Stomach smooth muscle (tissue), 2 donors: ENCODE results near the gene UFD1.

Source experiments
- H3K27ac ChIP-seq: one replicate; pipeline ENCODE4 v1.7.0; 2013; ENCODE audit warnings: mild to moderate bottlenecking, low read length, inconsistent platforms
- H3K27me3 ChIP-seq, 2 donors: one replicate each; pipeline ENCODE4 v1.7.0; 2013; ENCODE audit warnings: low read length in 2 of 2; ENCODE audit not compliant: insufficient read depth in 2 of 2, control insufficient read depth in 1 of 2
- H3K36me3 ChIP-seq, 2 donors: one replicate each; pipeline ENCODE4 v1.7.0; 2013; ENCODE audit warnings: low read length in 2 of 2; ENCODE audit not compliant: control insufficient read depth in 2 of 2, insufficient read depth in 2 of 2
- H3K4me1 ChIP-seq: one replicate; pipeline ENCODE4 v1.7.0; 2013; ENCODE audit warnings: low read length; ENCODE audit not compliant: control insufficient read depth, insufficient read depth
- H3K4me3 ChIP-seq, 2 donors: one replicate each; pipeline ENCODE4 v1.7.0; 2013; ENCODE audit warnings: low read length in 2 of 2
- H3K9ac ChIP-seq, 2 donors: one replicate each; pipeline ENCODE4 v1.7.0; 2013; ENCODE audit warnings: low read length in 2 of 2, mild to moderate bottlenecking in 1 of 2
- H3K9me3 ChIP-seq, 2 donors: one replicate each; pipeline ENCODE4 v1.7.0; 2013; ENCODE audit warnings: low read length in 2 of 2; ENCODE audit not compliant: control insufficient read depth in 2 of 2
- donor health status: healthy.
- donor health status: Pancreatic carcinoma.

The UFD1 gene

DNA sequence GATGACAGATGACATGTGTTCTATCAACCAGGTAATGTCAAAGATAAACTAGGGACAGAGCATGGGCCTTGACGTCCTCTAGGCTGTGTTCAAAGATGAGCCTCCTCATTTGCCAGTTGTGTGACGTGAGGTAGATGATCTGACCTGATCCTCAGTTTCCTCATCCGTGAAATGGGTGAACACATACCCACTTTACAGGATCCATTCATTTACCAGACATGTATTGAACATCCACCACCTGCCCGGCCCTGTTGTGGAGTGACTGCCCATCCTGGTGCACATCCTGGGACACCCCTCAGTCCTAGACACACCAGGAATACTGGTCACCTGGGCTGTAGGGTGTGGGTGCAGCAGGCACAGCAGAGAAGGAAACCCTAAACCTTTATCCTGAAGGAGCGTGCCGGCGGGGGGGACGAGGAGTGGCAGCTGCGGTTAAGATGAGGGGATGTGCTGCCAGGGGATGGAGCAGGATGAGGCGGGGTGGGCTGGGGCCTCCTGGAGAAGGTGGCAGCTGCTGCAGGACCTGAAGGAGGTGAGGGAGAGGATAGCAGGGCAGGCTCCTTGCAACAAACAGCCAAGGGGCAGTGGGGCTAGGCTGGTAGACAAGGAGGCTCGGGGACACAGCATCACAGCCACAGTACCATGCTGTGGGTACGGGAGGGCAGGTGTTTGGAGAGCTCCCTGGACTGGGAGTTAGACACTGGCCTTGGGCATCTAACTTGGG lies 36.8 kb upstream of the UFD1 start:
- Histone ChIP-seq H3K9me3 (peaks cover 0 to 3% of the 10 kb centered on the region in 2 donors), H3K4me1 (no peaks in the 10 kb centered on the region), H3K27ac (no peak overlapping the region), H3K4me3 (no peak overlapping the region), H3K36me3 (no peaks in the 10 kb centered on the region), H3K27me3 (no peaks in the 10 kb centered on the region), H3K9ac (no peak overlapping the region)

- no peak overlapping the region for H3K9ac ChIP-seq
- H3K27ac ChIP-seq = no peak overlapping the region
- H3K36me3 ChIP-seq = no peaks in the 10 kb centered on the region
- peaks cover 0 to 3% of the 10 kb centered on the region in 2 donors for H3K9me3 ChIP-seq
- H3K4me1 ChIP-seq = no peaks in the 10 kb centered on the region
- H3K4me3 ChIP-seq = no peak overlapping the region
- H3K27me3 ChIP-seq = no peaks in the 10 kb centered on the region
Measured at GRCh38 chr22:19514831-19515565, 36.0 kb upstream of the UFD1 start.

DNA sequence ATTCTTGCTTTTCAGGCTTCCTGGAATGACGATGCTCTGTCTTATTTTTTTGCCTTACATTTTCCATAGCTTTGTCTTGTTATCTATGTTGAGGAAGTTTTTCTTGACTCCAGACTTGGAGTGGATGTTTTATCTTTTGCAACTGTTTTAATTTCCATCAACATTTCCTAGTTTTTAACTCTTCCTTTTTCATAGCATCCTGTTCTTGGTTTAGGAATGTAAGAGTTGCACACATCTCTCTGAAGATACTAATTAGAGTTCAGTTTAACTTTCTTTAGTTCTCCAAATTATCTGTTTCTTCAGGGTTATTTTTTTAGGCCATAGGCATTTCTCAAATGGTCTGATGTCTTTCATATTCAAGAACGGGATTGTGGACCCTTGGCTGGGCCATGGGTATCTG lies 34.8 kb upstream of the UFD1 start:
- H3K27ac ChIP-seq = no peak overlapping the region
- H3K27me3 ChIP-seq = no peaks in the 10 kb centered on the region
- no peak overlapping the region for H3K9ac ChIP-seq
- H3K4me1 ChIP-seq = no peaks in the 10 kb centered on the region
- no peak overlapping the region for H3K4me3 ChIP-seq
- peaks cover 0 to 3% of the 10 kb centered on the region in 2 donors for H3K9me3 ChIP-seq
- H3K36me3 ChIP-seq = no peaks in the 10 kb centered on the region

DNA sequence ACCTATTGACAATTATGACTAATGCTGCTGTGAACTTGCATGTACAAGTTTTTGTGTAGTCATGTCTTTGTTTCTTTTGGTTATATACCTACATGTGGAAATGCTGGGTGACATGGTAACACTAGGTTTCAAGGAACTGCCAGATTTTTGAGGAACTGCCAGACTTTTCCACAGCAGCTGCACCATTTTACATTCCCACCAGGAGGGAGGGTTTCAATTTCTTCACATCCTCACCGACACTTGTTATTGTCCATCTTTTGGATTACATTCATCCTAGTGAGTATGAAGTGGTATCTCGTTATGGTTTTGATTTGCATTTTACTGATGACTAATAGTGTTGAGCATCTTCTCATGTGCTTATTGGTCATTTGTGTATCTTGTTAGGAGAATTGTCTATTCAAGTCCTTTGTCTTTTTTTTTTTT lies 31.9 kb upstream of the UFD1 start:
- Histone ChIP-seq H3K36me3 (no peaks in the 10 kb centered on the region), H3K9ac (no peak overlapping the region), H3K27ac (no peak overlapping the region), H3K4me1 (no peaks in the 10 kb centered on the region), H3K27me3 (no peaks in the 10 kb centered on the region), H3K9me3 (peaks cover 0 to 3% of the 10 kb centered on the region in 2 donors), H3K4me3 (no peak overlapping the region)

- H3K4me3 ChIP-seq = no peak overlapping the region
- no peak overlapping the region for H3K9ac ChIP-seq
- no peaks in the 10 kb centered on the region for H3K36me3 ChIP-seq
- no peaks in the 10 kb centered on the region for H3K4me1 ChIP-seq
- H3K27me3 ChIP-seq = no peaks in the 10 kb centered on the region
- H3K27ac ChIP-seq = no peak overlapping the region
- H3K9me3 ChIP-seq = peaks cover 0 to 3% of the 10 kb centered on the region in 2 donors
Measured at GRCh38 chr22:19509923-19510322, 30.9 kb upstream of the UFD1 start.

- H3K27me3 ChIP-seq = no peaks in the 10 kb centered on the region
- no peak overlapping the region for H3K27ac ChIP-seq
- no peaks in the 10 kb centered on the region for H3K4me1 ChIP-seq
- no peak overlapping the region for H3K4me3 ChIP-seq
- H3K36me3 ChIP-seq = no peaks in the 10 kb centered on the region
- no peak overlapping the region for H3K9ac ChIP-seq
- H3K9me3 ChIP-seq = peaks cover 0 to 3% of the 10 kb centered on the region in 2 donors
Measured at GRCh38 chr22:19509191-19509590, 30.2 kb upstream of the UFD1 start.

GRCh38 chr22:19508024-19508776 lies 29.2 kb upstream of the UFD1 start:
- Histone ChIP-seq H3K27me3 (no peaks in the 10 kb centered on the region), H3K4me1 (no peaks in the 10 kb centered on the region), H3K4me3 (no peak overlapping the region), H3K27ac (no peak overlapping the region), H3K9me3 (peaks cover 0 to 3% of the 10 kb centered on the region in 2 donors), H3K36me3 (no peaks in the 10 kb centered on the region), H3K9ac (no peak overlapping the region)

DNA sequence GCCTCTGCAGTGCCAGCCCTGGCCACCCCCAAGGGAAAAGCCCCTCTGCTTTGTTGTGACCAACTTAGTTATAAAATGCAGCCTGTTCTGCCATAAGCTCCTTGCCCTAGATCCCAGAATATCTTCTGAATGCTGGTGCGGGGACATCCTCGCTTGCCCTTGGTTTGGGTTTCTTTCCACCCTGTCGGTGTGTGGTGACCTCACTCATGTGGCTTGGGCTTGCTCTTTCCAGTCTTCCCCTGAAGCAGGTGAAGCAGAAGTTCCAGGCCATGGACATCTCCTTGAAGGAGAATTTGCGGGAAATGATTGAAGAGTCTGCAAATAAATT lies 28.5 kb upstream of the UFD1 start:
- Histone ChIP-seq H3K9ac (no peak overlapping the region), H3K9me3 (no peaks in the 10 kb centered on the region), H3K4me1 (no peaks in the 10 kb centered on the region), H3K27ac (no peak overlapping the region), H3K36me3 (no peaks in the 10 kb centered on the region), H3K4me3 (no peak overlapping the region), H3K27me3 (no peaks in the 10 kb centered on the region)

GRCh38 chr22:19506212-19506611 lies 27.2 kb upstream of the UFD1 start:
- H3K9ac ChIP-seq = no peak overlapping the region
- H3K4me3 ChIP-seq = no peak overlapping the region
- H3K27me3 ChIP-seq = no peaks in the 10 kb centered on the region
- no peak overlapping the region for H3K27ac ChIP-seq
- no peaks in the 10 kb centered on the region for H3K4me1 ChIP-seq
- no peaks in the 10 kb centered on the region for H3K36me3 ChIP-seq
- no peaks in the 10 kb centered on the region for H3K9me3 ChIP-seq

DNA sequence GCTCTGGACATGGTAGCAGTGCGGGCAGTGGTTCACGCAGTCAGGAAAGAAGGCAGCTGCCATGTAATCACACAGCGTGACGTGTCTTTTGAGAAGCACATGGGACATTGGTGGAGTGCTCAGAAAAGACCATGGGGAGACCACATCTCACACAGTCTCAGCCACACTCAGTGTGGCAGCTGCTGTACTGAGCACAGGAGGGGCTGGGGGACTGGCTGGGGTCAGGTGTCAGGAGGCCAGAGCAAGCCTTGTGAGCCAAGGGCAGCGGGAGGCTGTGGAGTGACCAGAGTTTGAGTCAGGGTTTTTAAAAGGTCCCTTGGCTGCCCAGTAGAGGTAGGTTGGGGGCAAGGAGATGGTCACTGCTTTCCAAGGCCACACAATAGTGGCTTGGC lies 26.7 kb upstream of the UFD1 start:
- Histone ChIP-seq H3K4me1 (no peaks in the 10 kb centered on the region), H3K4me3 (no peak overlapping the region), H3K9ac (no peak overlapping the region), H3K36me3 (no peaks in the 10 kb centered on the region), H3K9me3 (no peaks in the 10 kb centered on the region), H3K27ac (no peak overlapping the region), H3K27me3 (no peaks in the 10 kb centered on the region)
